Posterior cingulate gyrus (tissue), 11 donors: Measurements from ENCODE around the gene NECAB2.
"Not testable (repeated sequence)": the region's sequence is repeated elsewhere in the genome, so short reads cannot be mapped to it uniquely, and the experiment has no call there.

Experiments used
- DNase-seq, 10 donors: peaks; one replicate each; pipeline versions ENCODE4 v3.0.0 to v3.0.0-alpha.2; 2020 to 2021; ENCODE audit warnings: mixed read lengths in 3 of 10
- intact Hi-C: fragments of 100-400 bp; cut with DNase I; formaldehyde crosslinking; loops from one replicate; pipeline ENCODE4 v1.15.1; 2023

Gene NECAB2

DNA sequence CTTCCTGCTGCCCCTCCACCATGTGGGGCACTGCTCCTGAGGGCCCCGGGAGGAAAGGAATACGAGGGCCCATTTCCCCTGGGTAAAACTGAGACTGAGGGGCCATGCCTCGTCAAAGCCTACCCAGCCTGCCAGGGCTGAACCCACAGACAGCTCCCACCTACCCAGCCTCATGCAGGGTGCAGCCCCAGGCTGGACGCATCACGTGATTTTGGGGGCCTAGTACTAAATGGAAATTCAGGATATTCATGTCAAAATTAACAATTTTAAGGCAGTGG is 18.4 kb upstream of the NECAB2 start:
- no peak for DNase-seq
- intact Hi-C loops, result no loop called here

DNA sequence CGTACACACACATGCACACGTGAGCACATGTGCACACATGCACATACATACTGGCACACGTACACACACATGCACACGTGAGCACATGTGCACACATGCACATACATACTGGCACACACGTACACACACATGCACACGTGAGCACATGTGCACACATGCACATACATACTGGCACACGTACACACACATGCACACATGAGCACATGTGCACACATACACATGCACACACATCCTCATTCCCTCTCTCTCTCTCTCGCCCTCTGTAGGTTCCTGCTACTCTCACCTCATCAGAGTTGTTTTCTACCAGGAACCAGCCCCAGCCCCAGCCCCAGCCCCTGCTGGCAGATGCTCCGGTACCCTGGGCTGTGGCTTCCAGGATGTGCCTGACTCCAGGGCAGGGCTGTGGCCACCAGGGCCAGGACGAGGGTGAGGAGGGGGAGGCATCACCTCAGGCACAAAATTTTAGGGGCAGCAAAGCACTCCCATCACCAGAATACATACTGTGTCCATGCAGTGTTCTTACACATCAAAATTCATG is 17.1 kb upstream of the NECAB2 start:
- intact Hi-C loops, DNase-seq: not testable (repeated sequence)

DNA sequence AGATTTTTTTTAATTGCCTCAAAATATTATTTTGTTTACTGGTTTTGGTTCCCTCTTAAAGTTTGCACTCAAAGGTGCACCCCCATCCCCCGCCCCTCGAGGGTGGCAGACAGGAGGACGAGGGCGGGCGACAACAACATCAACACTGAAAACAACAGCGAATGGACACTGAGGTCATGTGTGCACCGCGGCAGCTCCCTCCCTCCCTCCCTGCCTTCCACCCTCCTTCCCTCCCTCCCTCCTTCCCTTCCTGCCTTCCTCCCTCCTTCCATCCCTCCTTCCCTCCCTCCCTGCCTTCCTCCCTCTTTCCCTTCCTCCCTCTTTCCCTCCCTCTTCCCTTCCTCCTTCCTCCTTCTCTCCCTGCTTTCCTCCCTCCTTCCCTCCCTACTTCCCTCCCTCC is 16.5 kb upstream of the NECAB2 start:
- no peak for DNase-seq
- intact Hi-C loops, result no loop called here

DNA sequence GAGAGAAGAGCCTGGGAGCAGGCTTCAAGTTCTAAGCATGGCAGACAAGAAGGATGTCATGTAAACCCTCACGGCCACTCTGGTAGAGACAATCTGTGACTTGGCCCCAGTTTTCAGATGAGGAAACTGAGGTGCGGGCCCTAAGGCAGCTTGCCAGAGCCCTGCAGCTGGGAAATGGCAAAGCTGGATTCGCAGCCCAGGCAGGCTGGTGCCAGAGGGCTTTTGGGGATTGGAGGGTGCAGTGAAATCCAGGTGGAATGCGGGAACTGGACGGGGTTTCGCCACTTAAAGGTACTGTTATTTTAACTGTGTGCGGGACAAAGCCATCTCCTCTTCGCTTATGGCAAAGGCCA is 15.5 kb upstream of the NECAB2 start:
- no peak for DNase-seq
- intact Hi-C loops, result no loop called here

DNA sequence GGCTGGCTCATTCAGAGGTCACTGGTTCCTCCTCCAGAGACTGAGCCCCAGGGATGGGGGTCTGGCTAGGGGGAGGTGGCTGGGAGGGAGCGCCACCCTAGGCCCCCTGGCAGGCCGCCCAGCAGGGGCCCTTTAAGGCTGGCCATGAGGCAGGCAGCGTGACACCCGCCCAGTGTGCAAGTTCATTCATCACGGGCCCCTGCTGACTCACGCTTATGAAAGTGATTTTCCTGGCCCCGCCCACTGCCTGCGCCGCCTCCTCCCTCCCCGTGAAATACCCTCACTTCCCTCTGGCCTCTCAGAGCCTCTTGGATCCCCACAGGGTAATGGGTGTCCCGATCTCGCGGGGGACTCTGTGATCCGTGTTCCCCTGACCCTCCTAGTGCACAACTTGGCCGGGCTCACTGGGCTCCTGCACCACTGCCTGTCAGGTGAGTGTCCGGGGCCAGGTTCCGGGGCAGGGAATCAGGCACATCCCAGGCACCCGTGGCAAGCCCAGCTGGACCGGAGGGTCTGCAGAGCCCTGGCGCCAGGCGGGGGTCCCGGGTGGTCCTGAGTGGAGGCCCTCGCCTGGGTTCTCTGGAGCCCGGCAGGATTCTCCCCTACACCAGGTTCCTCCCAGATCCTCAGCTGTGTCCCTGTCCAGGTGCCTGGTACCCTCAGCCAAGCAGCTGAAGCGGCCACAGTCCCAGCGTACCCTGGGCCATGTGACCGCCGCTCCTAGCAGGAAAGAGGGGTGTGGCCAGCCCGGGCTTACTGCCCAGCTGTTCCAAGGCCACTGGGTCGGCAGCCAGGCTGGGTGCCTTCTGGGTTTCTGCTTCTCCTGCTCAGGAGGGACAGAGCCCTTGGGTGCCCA is 14.9 kb upstream of the NECAB2 start, which contains the start of gene OSGIN1:
TSS of gene OSGIN1 (plus strand) at position 301 of the 856 bp plus-strand sequence. CDS start 4,432 bp downstream, outside the sequence.
- DNase-seq, result peak; percentile 67 to 97 (median 80)
- intact Hi-C loops, result no loop called here

DNA sequence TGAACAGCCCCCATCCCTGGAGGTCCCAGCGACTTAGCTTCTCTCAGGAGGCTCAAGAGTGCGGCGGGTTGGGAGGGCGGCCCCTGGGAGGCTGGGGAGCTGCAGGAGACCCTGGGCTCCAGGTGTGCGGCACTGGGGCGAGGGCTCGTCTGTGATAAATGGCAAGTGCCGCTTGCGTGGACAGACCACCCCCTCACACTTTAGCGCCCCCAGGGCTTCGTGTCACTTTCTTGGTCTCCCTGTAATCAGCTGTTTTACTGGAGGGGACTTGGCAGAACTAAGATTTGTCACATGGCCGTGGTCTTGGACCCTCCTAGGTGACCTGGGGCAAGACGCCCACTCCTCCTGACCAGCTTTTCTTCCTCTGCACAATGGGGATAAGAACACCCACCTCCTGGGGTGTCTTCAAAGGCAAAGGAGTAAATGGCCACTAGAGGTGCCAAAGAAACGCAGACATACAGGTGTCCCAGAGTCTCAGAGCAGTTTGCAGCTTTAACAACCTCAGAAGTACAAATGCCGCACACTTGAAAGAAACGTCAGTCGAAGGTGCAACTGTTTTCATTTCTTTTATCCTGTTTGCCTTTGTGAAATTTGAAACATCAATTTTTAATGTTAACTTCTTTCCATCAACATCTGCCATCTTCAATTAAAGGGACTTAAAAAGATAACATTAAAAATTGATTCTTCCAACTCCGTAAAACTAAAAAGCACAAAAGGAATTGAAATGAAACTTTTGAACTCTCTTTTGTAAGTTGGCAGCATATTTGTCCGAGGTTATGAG is 14.1 kb upstream of the NECAB2 start:
- DNase-seq, result no peak
- intact Hi-C loops, result no loop called here

DNA sequence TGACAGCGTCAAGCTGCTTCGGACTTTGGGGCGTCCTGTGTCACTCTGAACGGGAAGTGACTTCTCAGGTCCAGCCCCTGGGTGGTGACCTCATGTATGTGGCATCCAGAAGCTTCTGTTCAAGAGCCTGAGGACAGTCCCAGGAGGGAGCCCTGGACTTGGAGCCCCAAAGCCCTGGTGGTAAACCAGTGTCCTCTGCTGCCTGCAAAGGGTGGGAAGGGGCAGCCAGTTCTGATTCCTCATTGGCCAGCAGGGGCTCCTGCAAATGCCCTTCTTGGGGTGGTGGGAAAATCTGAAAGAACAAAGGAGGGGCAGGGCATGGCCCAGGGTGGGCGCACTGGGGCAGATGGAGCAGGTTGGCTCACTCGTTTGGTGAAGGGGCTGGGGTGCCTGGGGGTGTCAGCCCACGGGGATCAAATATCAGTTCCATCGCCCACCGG is 13.4 kb upstream of the NECAB2 start:
- DNase-seq, result no peak
- intact Hi-C loops, result no loop called here

DNA sequence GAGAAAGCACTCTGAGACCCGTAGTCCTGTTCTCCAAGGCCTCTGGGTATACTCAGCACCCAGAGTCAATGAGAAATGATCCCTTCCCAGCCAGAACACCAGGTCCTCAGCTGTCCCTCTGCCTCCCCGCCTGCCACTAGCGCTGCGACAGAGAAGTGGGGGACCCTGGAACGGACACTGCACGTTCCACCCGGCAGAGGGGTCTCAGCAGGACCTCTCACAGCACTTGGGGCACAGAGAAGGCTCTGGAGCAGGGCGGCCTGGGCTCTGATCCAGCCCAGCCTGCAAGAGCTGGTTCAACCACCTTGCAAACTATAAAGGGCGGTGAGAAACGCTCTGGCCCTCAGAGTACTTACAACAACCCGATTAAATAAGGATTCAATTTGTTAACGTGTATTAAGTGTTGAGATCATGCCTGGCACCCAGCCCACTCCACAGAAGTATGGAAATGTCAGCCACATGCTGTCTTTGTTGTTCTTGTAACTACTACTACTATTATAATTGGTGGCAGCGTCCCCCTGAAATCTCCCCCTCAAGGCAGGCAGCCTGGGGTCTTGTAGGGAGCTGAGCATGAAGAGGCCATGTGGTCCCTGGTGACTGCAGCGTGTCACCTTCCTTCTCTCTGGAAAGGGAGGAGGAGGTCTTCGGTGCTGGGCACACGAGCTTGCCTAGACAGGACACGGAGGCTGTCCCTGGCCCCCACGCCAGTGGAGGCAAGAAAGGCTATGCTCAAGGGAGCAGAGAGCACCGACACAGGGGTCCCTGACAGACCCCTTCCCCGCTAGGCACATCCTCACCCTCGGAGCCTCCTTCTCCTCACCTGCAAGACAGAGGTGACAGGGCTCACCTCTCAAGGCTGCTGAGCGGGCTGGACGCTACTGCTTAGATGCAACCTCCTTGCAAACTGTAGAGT is 12.6 kb upstream of the NECAB2 start:
- intact Hi-C loops, result loop anchor here (1.0 kb wide), 1 partner anchor 111 kb away; no protein-coding TSS in a partner anchor
- DNase-seq, result no peak

DNA sequence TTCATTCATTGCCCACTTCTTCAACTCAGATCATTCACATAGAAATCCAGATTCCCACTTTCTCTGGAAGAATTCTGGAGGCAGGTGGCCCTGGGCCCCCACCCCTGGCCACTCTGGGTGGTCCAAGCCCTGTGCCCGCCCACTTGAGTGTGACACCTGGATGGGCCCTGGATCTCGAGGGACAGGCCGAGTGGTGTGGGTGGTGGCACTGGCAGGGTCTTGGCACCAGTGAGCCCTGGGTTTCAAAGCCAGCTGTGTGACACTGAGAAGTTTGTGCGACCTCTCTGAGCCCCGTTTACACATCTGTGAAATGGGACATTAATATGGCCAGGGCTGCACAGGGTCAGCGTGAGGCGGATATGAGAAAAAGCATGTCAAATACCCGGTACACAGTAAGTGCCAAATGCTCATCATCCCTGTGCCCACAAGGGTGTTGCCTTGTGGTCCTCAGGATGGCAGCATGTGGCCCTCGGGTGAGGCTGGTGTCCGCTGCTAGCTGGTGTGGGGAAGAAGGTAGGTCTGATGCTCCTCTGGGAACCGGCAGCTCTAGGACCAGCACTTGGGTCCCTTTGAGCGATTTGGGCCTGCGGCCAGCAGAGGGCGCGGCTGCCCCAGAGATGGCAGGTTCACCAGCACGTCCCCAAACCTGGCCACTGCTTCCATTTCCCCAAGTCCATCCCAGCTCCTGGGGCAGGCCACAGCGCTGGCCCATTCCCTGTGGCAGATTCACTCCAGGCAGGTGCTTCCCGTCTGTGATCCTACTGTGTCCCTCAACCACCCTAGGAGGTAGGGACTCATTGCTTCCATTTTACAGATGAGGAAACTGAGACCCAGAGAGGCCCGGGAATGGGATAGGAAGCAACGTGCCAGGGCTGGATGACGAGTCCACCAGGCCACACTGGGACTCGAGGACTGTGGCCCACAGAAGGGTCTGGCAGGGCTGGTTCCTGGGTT is 11.4 kb upstream of the NECAB2 start:
- intact Hi-C loops, result loop anchor here (1.0 kb wide), 1 partner anchor 110 kb away; no protein-coding TSS in a partner anchor
- DNase-seq, result peak; percentile 71 to 98 (median 86)

DNA sequence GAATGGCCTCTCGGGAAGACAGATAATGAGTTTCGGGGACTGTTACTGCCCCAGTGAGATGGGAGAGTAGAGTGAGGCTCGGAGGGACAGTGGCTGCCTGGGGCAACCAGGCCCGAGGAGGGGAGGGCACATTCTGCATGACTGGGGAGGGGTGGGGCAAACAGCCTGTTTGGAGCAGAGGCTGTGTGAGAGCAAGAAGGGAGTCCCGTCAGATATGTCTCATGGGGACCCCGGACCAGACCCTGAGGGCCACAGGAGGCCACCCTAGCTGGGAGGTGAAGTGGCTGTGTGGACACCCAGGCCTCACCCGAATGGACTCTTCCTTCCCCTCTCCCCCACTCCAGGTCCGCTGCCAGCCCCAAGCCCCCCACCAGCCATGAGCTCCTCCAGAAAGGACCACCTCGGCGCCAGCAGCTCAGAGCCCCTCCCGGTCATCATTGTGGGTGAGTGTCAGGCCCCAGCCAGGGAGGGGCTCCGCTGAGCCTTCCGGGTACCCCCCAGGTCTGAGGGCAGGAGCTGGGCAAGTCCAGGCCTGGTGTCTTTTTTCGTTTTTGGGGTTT is 10.7 kb upstream of the NECAB2 start:
- DNase-seq, result no peak
- intact Hi-C loops, result no loop called here

DNA sequence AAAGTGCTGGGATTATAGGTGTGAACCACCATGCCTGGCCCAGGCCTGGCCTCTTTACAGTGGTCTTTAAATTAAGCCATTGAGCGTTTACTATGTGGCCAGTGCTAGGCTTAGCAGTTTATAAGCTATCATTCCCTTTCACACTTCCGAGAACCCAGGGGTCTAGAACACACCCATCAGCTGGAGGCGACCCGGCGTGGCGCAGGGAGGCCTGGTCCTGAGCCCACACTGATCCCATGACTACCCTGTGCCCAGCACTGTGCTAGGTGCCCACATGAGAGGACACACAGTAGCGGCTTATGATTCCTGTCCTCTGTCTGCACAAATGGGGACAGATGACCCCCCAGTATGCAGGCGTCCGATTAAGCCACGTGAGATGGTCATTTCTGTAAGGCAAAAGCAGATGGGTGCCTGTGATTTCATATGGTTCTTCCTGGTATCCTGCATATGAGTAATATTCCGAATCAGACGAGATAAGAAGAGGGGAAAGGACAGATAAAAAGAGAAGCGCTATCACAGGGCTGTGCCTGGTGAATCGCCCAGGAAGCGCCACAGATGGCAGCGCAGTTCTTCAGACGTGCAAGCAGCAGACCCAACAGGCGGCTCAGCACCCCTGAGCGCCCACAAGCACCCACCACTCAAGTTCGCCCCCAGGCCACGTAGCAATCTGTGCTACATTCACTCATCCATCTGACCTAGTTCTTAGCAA is 9.8 kb upstream of the NECAB2 start:
- peak in 1 of 10 donors; percentile 75 for DNase-seq
- intact Hi-C loops, result no loop called here

DNA sequence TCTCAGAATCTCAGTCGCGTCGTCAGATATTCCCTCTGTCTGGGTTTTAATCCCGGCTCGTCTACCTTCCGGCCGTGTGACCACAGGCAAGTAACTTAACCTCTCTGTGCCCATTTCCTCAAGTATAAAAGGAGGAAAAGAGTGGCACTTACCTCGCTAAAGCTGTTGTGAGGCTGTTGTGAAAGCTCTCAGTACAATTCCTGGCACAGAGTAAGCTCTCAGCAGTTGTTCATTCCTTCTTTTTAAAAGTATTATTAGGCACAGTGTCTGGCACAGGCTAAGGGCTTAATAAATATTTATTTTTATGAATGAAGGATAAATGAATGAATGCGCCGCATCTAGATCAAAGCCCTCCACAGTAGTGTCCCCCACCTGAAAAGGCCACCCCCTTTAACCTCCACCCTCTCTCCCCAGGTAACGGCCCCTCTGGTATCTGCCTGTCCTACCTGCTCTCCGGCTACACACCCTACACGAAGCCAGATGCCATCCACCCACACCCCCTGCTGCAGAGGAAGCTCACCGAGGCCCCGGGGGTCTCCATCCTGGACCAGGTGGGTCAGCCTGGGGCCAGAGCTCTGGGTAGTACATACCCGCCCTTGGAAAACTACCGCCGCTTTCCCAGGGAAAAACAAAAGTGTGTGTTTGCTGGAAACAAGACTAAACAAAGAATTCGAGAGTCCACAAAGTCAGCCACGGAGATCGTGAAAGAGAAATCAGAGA is 9.0 kb upstream of the NECAB2 start:
- peak in 1 of 10 donors; percentile 73 for DNase-seq
- intact Hi-C loops, result no loop called here

DNA sequence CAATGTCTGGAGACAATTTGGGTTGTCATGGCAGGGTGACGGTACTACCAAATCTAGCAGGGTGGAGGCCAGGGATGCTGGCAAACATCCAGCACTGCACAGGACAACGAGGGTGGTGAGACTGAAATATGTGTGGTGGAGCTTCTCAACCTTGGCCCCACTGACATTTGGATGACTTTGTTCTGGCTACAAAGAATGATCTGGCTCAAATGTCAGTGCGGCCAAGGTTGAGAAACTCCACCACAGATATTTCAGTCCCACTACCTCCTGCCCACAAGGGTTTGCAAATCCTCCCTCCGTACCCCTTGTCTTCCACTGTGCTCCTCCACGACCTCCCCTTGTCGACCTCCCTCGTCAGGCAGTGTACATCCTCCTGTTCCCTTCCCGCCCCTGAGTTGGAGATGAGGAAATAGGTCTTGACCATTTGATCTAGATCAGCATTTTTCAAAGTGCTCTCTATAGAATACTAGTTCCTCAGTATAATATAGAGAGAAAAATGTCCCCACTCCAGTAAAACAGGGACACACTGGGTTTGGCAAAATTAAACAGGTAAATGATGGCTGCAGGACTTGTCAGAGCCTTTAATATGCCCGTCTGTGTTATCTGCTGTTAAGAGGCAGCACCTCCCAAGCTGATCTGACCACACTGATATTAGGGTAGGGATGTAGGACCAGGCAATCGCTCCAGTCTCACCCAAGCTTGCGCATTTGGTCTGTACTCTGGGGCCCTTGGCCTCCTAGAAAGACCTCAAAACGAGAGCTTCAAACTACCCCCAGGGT is 8.2 kb upstream of the NECAB2 start:
- DNase-seq, result peak in 1 of 10 donors; percentile 26
- intact Hi-C loops, result no loop called here

DNA sequence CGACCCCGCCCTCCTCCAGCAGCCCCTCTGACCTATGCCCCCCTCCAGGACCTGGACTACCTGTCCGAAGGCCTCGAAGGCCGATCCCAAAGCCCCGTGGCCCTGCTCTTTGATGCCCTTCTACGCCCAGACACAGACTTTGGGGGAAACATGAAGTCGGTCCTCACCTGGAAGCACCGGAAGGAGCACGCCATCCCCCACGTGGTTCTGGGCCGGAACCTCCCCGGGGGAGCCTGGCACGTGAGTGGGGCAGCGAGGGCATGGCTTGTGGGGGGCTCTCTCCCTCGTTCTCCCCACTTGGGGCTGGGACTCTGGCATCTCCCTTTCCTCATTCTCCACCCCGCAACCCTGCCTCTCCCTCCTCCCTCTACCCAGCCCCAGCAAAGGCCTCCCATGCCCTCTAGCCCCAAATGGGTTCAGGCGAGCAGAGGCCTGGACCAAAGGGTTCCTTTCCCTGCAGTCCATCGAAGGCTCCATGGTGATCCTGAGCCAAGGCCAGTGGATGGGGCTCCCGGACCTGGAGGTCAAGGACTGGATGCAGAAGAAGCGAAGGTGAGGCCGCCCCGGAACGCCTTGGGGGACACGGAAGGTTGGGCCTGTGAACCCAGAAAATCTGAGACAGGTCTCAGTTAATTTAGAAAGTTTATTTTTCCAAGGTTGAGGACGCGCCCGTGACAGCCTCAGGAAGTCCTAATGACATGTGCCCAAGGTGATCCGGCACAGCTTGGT is 7.4 kb upstream of the NECAB2 start:
- intact Hi-C loops, result no loop called here
- DNase-seq, result peak in 1 of 10 donors; percentile 75

DNA sequence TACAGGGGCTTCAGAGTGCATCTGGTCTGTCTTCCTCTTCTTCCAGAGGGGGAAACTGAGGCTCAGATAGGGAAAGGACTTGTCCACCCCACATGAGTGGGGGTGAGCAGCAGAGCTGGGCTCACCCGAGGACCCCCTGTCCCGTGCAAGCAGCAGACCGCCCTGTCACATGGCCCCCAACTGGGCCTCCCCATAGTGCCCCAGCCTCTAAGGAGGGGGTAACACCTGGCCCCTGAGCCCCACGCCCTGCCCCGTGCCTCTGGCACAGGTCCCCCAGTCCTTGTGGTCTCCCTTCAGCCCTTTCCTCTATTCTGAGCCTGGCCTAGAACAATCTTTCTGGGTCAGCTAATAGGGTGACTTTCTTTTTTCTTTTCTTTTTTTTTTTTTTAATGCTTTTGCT is 6.5 kb upstream of the NECAB2 start:
- intact Hi-C loops, result no loop called here
- DNase-seq, result peak in 1 of 10 donors; percentile 55
